K562 (cell line): ENCODE data around the gene INO80. TPM values are rescaled to one million over a fixed set of nuclear protein-coding genes. Genes with fewer than 3 reads are reported as not detected.

ENCODE experiments used
- AFF4 ChIP-seq: sonication (generic); formaldehyde crosslinking; IDR thresholded peaks from 2 replicates; pipeline ENCODE4 v1.8.0; 2023; ENCODE audit warnings: mild to moderate bottlenecking, missing genetic modification reagents
- BRF1 ChIP-seq: IDR thresholded peaks from 3 replicates; pipeline ENCODE4 v1.6.1; 2011; ENCODE audit warnings: borderline replicate concordance, mild to moderate bottlenecking; ENCODE audit not compliant: insufficient read length; ENCODE audit errors: extremely low read depth
- CBX3 ChIP-seq, 2 experiments: IDR thresholded peaks; 1 replicate in 1 of 2; 2 replicates in 1 of 2; pipeline ENCODE4 v1.6.1; 2012; ENCODE audit warnings: inconsistent platforms in 2 of 2, low read length in 2 of 2, borderline replicate concordance in 1 of 2, control low read depth in 1 of 2
- CTBP1 ChIP-seq: fragments of 450-650 bp; IDR thresholded peaks from 2 replicates; pipeline ENCODE4 v1.6.1; 2016; ENCODE audit warnings: borderline replicate concordance
- EWSR1 ChIP-seq: fragments of 450-650 bp; IDR thresholded peaks from 2 replicates; pipeline ENCODE4 v1.6.1; 2018; ENCODE audit warnings: borderline replicate concordance, mild to moderate bottlenecking, low read depth, moderate library complexity; ENCODE audit not compliant: partially characterized antibody
- FOSL1 ChIP-seq: fragments of 200-800 bp; sonication (Bioruptor generic); conservative IDR thresholded peaks from 2 replicates; pipeline ENCODE4 v1.6.1; 2016; ENCODE audit warnings: missing genetic modification characterization, missing compliant biosample characterization
- GATA2 ChIP-seq: sonication (generic); formaldehyde crosslinking; IDR thresholded peaks from 2 replicates; pipeline ENCODE4 v1.4.0; 2020; ENCODE audit warnings: mild to moderate bottlenecking, missing genetic modification reagents
- NELFE ChIP-seq: IDR thresholded peaks from 2 replicates; pipeline ENCODE4 v1.6.1; 2011; ENCODE audit warnings: mild to moderate bottlenecking; ENCODE audit not compliant: insufficient read depth, insufficient read length
- SOX6 ChIP-seq: fragments of 450-650 bp; IDR thresholded peaks from 2 replicates; pipeline ENCODE4 v1.6.1; 2014; ENCODE audit warnings: mild to moderate bottlenecking
- ZNF57 ChIP-seq: fragments of 450-650 bp; formaldehyde crosslinking; IDR thresholded peaks from 2 replicates; pipeline ENCODE4 v1.4.0; 2020; ENCODE audit warnings: mild to moderate bottlenecking, moderate library complexity
- polyA plus RNA-seq, 8 experiments: library from polyadenylated mRNA; depleted of rRNA in 4 of 8; stranded (reverse) in 5 of 8; unstranded in 3 of 8; fragments of >200 nt; fragmentation: Nextera tagmentation in 2 of 8; fragmentation: Illumina TruSeq in 1 of 8; extraction: Ambion mirVana in 2 of 8; extraction: Trizol in 1 of 8; gene quantifications; 2 replicates each; pipeline versions ENCODE4 v1.2.1 to v1.2.3, GENCODE V29; 2011 to 2014; ENCODE audit warnings: inconsistent platforms in 1 of 8, missing spikeins in 1 of 8
- total RNA-seq, 7 experiments: library from RNA; depleted of rRNA in 6 of 7; stranded (reverse); fragments of >200 nt in 6 of 7; fragmentation: Illumina TruSeq in 2 of 7; extraction: Trizol in 2 of 7; gene quantifications; 2 replicates each; pipeline versions ENCODE4 v1.2.1 to v1.2.3, GENCODE V29; 2011 to 2021; ENCODE audit warnings: low replicate concordance in 1 of 7
- TF ChIP-seq, protein P1 (sequence below), 2 experiments: IDR thresholded peaks; 2 replicates each; pipeline ENCODE4 v1.6.1; 2012; ENCODE audit warnings: improper control_type of control experiment in 2 of 2, low read depth in 2 of 2, low read length in 2 of 2, borderline replicate concordance in 1 of 2

The INO80 gene
- total and polyA plus RNA-seq, 9 of the 15 experiments (the other 6 are each of a cell fraction or from before 2014, with no cell fraction given), result 1.1 to 25.7 (median 19.9) TPM

DNA sequence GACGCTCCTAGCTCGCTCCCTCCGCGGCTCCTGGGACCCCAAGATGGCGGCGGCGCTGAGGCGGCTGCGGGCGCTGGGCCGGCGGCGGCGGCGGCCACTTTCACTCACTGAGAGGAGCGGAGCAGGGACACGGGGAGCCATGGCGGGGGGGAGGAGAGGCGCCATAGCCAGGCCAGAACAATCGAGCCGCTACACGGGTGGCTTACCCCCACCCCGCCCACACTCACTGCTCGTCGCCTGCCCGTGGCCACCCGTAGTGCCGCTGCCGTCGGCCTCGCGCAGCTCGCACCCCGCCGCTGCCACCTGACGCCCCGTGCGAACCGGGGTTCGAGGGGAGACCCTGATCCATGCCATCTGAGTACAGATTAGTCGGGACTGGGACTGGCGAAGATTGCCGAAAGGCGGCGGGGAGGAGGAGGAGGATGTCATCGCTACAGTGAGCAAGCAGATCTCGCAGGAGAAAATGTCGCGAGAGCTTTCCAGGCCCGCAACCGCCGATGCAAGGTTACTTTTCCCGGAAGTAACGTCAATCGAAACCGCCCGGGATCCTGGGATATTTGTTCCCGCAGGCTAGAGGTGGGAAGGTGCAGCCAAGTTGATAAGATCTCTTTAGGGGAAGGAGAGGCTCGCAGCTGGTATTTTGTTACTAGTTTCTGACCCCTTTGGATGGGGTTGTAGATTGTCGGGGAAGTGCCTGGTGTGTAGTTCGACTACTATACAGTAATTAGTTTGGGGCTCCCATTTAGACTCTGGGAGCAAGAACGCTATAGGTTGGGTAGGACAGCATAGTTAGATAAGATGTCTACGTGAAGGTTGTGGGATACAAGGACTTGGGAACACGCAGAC is at the start of gene INO80 (continued):
- no peak; a peak in 1 of 3 replicates for TF ChIP-seq CBX3 (IDR thresholded peaks at IDR 0.05; ENCODE audit: borderline replicate concordance in 1 of 2, low read length in 2 of 2)
- TF ChIP-seq GATA2 (CRISPR knock-in tag), result peak; percentile 63
- no peak for TF ChIP-seq ZNF57 (CRISPR knock-in tag)
- TF ChIP-seq AFF4 (CRISPR knock-in tag), result peak; percentile 69; the same call in 1 of the 2 replicates
- TF ChIP-seq, protein P1, sequence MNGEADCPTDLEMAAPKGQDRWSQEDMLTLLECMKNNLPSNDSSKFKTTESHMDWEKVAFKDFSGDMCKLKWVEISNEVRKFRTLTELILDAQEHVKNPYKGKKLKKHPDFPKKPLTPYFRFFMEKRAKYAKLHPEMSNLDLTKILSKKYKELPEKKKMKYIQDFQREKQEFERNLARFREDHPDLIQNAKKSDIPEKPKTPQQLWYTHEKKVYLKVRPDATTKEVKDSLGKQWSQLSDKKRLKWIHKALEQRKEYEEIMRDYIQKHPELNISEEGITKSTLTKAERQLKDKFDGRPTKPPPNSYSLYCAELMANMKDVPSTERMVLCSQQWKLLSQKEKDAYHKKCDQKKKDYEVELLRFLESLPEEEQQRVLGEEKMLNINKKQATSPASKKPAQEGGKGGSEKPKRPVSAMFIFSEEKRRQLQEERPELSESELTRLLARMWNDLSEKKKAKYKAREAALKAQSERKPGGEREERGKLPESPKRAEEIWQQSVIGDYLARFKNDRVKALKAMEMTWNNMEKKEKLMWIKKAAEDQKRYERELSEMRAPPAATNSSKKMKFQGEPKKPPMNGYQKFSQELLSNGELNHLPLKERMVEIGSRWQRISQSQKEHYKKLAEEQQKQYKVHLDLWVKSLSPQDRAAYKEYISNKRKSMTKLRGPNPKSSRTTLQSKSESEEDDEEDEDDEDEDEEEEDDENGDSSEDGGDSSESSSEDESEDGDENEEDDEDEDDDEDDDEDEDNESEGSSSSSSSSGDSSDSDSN (IDR thresholded peaks at IDR 0.05; ENCODE audit: borderline replicate concordance in 1 of 2, low read depth in 2 of 2, low read length in 2 of 2), result no peak
- 0 out of 2 replicates have a peak, but pooled peaks have one; percentile 8 for TF ChIP-seq SOX6
- TF ChIP-seq BRF1, result no peak
- no peak for TF ChIP-seq NELFE
- no peak for TF ChIP-seq EWSR1
- peak; percentile 70 for TF ChIP-seq FOSL1 (tag)
- TF ChIP-seq CTBP1, result peak; percentile 79; the same call in 1 of the 2 replicates
